Islet of Langerhans (tissue), 1 donor: ENCODE results near the gene TAGLN3.

Experiments used
- FAIRE-seq: peaks from one replicate; lab custom pipeline; 2011; peaks lifted over from hg19 to GRCh38; lab: Jason Lieb, UNC

TAGLN3 gene

DNA sequence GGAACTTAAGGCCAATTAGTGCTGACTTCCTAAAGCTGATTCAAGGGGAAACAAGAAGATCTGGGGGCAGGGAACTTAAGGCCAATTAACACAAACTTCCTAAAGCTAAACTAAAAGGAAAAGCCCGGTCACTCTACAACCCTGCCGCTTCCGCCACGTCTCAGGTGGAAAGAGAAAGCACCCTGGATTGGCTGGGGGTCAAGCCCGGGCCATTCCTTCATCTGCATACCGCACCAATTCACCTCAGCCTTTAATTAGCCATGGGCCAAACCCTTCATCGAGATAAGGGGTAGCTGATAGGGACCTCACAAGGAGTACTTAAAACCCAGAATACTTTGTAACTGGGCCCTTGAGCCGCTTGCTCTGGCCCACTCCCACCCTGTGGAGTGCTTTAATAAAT lies 50.2 kb downstream of the TAGLN3 start:
- no peak for FAIRE-seq

DNA sequence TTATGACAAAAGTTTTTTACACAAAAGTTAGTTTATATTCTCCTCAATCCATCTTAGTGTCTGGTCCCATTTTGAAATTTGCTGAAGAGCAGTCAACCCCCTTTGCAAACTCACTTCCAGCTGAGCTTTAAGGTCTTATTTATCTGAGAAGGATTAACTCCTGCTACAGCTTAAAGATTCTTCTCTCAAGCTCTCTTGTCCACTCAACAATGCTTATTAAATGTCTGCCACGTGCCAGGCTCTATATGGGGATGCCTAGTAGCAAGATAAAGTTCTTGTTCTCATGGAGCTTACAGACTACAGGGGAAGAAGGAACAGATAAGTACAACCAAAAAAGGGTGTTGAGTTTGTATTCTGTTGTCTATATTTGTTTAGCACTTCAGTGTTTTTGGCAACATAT lies 54.5 kb downstream of the TAGLN3 start:
- no peak for FAIRE-seq

DNA sequence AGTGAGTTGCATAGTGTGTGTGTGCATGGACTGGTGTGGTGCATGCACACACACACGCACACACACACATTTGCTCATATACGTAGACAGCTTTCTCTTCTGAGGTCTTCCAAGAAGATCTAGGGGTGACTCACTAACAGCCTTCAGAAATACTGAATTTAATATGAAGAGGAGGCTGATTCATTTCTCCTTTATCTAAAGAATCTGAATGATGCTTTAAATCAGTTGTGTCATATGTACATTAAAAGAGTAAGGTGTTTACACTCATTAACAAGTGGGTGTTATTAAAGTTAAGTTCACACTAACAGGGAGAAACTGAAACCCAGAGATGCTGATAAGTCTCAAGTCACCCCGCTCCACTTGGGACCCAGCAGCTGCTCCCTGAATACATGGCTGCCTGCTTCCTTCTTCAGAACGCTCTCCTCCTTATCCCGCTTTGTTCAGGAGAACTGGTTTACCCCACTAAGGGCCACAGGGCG lies 57.8 kb downstream of the TAGLN3 start:
- FAIRE-seq = no peak

DNA sequence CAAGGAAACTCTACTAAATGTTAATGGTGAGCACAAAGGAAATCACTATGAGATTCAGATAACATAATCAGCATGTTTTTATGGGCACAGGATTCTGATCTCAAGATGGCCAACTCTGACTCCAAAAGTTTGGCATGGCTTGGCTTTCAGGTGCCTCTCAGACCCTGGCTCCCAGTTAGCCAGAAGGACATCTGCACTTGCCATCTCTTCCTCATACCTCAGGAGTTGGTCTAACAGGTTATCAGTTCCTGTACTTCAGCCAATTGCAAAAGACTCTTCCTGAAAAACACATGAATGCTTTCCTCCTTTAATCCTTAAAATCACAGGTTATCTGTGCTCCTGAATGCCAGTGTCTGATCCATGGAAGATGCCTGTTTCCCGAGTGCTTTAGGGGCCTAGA lies 60.8 kb downstream of the TAGLN3 start:
- FAIRE-seq = no peak

DNA sequence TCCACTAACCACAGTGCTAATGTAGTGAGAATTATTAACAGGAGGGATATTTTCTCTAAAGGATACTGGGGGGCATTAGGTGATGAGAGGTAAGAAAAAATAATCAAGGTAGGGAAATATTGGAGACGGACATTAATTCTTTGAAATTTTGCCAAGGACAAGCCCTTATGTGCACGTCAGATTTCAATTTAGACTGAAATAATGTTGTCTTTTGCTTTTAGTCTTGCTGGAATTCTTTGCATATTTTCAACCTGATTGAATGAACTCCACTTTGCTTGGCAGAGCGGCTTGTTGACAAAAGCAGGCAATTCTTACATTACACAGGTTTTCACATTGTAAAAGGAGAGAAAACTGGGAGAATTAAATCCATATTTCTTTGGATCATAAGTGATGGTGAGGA lies 62.4 kb downstream of the TAGLN3 start:
- FAIRE-seq = no peak
